ENCODE data around the gene MYL6B.

The MYL6B gene

GRCh38 chr12:56206452-56207166 is 54.2 kb downstream of the MYL6B start:
- peaks cover 8% of the 10 kb centered on the region for H3F3A ChIP-seq (ENCODE audit: control insufficient read depth, insufficient read depth)
- no peak overlapping the region for H3K4me2 ChIP-seq (ENCODE audit: low read length)
- no peaks in the 10 kb centered on the region for H3K9me3 ChIP-seq (ENCODE audit: control insufficient read depth, insufficient read depth, low read length)
- H4K20me1 ChIP-seq (ENCODE audit: control insufficient read depth, insufficient read depth, low read depth, low read length) = no peaks in the 10 kb centered on the region
- no peaks in the 10 kb centered on the region for H3K27me3 ChIP-seq (ENCODE audit: control insufficient read depth, low read length)
- TF ChIP-seq EZH2phosphoT487 (IDR thresholded peaks at IDR 0.05; ENCODE audit: borderline replicate concordance, low read length) (no peak), CTCF (IDR thresholded peaks at IDR 0.05; ENCODE audit: low read depth, low read length, poor library complexity, severe bottlenecking) (peak; percentile 77)
- H3K36me3 ChIP-seq (ENCODE audit: control insufficient read depth, low read length) = peaks cover 55% of the 10 kb centered on the region
- no peaks in the 10 kb centered on the region for H3K79me2 ChIP-seq (ENCODE audit: control insufficient read depth, low read length)
- H3K4me3 ChIP-seq (ENCODE audit: low read length) = no peak overlapping the region
- peaks cover 38% of the 10 kb centered on the region for H3K4me1 ChIP-seq (ENCODE audit: control insufficient read depth, low read length)
- H3K27ac ChIP-seq (ENCODE audit: low read depth, low read length) = peak overlapping the region; percentile 40; the same call in 1 of the 2 replicates
- H3K9me2 ChIP-seq (replicated peaks; ENCODE audit: control insufficient read depth, low read length) = no peaks in the 10 kb centered on the region

All from DOHH2 (cell line).